Measurements from ENCODE around the gene OR5M3. TPM values are rescaled to one million over a fixed set of nuclear protein-coding genes. Genes with fewer than 3 reads are reported as not detected.

The OR5M3 gene
- total RNA-seq, result not detected

DNA sequence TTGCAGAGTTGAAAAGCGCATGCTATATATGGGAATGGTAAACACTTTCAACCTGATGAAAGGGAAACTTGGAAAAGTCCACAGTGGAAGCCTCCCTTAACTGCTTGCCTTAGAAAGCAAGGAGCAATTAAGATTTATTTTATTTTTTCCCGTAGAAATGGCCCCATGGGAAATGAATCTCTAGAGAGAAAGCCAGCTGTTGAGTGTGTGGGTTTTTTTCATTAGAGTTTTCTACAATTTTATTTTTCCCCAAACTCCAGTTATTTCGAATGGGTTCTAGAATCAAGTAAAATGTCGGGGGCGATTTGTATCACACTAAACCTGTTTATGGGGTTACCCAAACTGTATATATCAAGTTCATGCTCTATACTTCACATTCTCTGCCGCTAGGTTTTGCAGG lies at the start of gene OR5M3:
TSS of gene OR5M3 (minus strand) at position 101 of the 400 bp plus-strand sequence. CDS start 2,855 bp downstream, outside the sequence.

DNA sequence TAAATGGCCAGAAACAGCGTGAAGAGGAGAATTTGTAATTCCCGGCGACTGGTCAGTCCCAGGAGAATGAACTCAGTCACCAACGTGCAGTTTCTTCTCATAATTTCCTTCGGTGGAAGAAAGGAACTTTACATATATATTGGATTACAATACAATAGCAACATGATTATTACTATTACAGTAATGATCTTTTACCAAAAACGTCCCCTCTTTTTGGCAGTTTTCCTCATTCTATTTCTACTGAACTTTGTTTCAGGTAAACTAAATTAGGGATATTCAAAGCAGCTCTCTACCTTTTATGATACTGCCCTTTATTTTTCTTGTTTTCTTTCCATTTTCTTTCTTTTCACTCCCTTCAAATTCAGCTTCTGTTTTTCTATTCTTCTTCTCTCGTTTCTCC lies 18.1 kb upstream of the OR5M3 start, which contains the start of gene OR5M8:
TSS of gene OR5M8 (minus strand) at position 101 of the 400 bp plus-strand sequence. CDS start at position 101, 0 bp downstream.

Other genes with a start within 250 kb of the OR5M3 start
- gene OR5T2, start 239.1 kb downstream of the OR5M3 start, total RNA-seq, result not detected
- gene OR5T3, start 221.1 kb downstream of the OR5M3 start, total RNA-seq, result not detected
- gene OR5T1, start 199.2 kb downstream of the OR5M3 start, total RNA-seq, result not detected
- not detected for gene OR8H1, start 181.1 kb downstream of the OR5M3 start, total RNA-seq
- not detected for gene OR8K3, start 158.2 kb downstream of the OR5M3 start, total RNA-seq
- not detected for gene OR8K1, start 127.3 kb downstream of the OR5M3 start, total RNA-seq
- not detected for gene OR8J1, start 119.1 kb downstream of the OR5M3 start, total RNA-seq
- gene OR8U1, start 97.7 kb downstream of the OR5M3 start, total RNA-seq, result not detected
- gene OR5AL1, start 60.7 kb downstream of the OR5M3 start, total RNA-seq, result not detected
- gene OR5M8, start 18.0 kb upstream of the OR5M3 start, total RNA-seq, result not detected
- not detected for gene OR5M11, start 69.9 kb upstream of the OR5M3 start, total RNA-seq
- gene OR5M10, start 104.4 kb upstream of the OR5M3 start, total RNA-seq, result not detected
- not detected for gene OR5M1, start 141.5 kb upstream of the OR5M3 start, total RNA-seq
- not detected for gene OR5AP2, start 169.1 kb upstream of the OR5M3 start, total RNA-seq
- not detected for gene OR5AR1, start 190.3 kb upstream of the OR5M3 start, total RNA-seq
- not detected for gene OR9G1, start 225.7 kb upstream of the OR5M3 start, total RNA-seq

All from activated naive CD4-positive, alpha-beta T cell treated with anti-CD3 and anti-CD28 coated beads, Interleukin-2, amount 10 ng/mL, durations not matched to agents 5 hours and 36 hours (primary cell).